Measurements from ENCODE around the gene STARD5.

The STARD5 gene

GRCh38 chr15:81323944-81324881, at the start of gene STARD5:
Gene STARD5 (minus strand): TSS chr15:81324141. CDS start chr15:81324099, 42 bp downstream.
- Histone ChIP-seq H2AFZ (ENCODE audit: low read depth, low read length) (peak within 1 kb of the TSS; percentile 95), H3K36me3 (ENCODE audit: insufficient read depth, low read length) (peaks cover 11% of the 10 kb centered on the region; the same call in 1 of the 2 replicates), H3K9ac (ENCODE audit: low read depth, low read length) (peak within 1 kb of the TSS; percentile 72), H3K27ac (ENCODE audit: low read length) (peak within 1 kb of the TSS; percentile 65), H3K4me2 (ENCODE audit: insufficient read depth, low read length) (peak within 1 kb of the TSS; percentile 83), H3K27me3 (ENCODE audit: insufficient read depth, low read length, poor library complexity) (no peaks in the 10 kb centered on the region), H3K4me1 (ENCODE audit: insufficient read depth, low read length) (peaks cover 30% of the 10 kb centered on the region), H3K4me3 (ENCODE audit: low read depth in 1 of 2, low read length in 2 of 2) (peak within 1 kb of the TSS; percentile 37 to 81), H3K79me2 (ENCODE audit: insufficient read depth, low read length) (no peaks in the 10 kb centered on the region), H3K9me3 (ENCODE audit: insufficient read depth, low read length, severe bottlenecking) (no peaks in the 10 kb centered on the region), H4K20me1 (ENCODE audit: insufficient read depth, low read length) (no peaks in the 10 kb centered on the region)
- TF ChIP-seq CTCF (IDR thresholded peaks at IDR 0.05; ENCODE audit: borderline replicate concordance, extremely low read depth, low read length, poor library complexity, severe bottlenecking), result peak; percentile 3
- TF ChIP-seq EZH2 (IDR thresholded peaks at IDR 0.05; ENCODE audit: borderline replicate concordance, low read depth, low read length, severe bottlenecking), result no peak
- DNase-seq (peak; percentile 96), ATAC-seq (ENCODE audit: insufficient read depth, low read depth) (peak; percentile 100)

GRCh38 chr15:81373176-81373575, 49.2 kb upstream of the STARD5 start:
- no peaks in the 10 kb centered on the region for H3K9me3 ChIP-seq (ENCODE audit: insufficient read depth, low read length, severe bottlenecking)
- H3K4me3 ChIP-seq (ENCODE audit: low read depth in 1 of 2, low read length in 2 of 2), result no peak overlapping the region
- H3K4me1 ChIP-seq (ENCODE audit: insufficient read depth, low read length), result no peaks in the 10 kb centered on the region
- H3K27ac ChIP-seq (ENCODE audit: low read length), result no peak overlapping the region
- ATAC-seq (ENCODE audit: insufficient read depth, low read depth) (no peak), DNase-seq (no peak)
- H3K79me2 ChIP-seq (ENCODE audit: insufficient read depth, low read length), result no peaks in the 10 kb centered on the region
- no peak overlapping the region for H3K4me2 ChIP-seq (ENCODE audit: insufficient read depth, low read length)
- TF ChIP-seq EZH2 (IDR thresholded peaks at IDR 0.05; ENCODE audit: borderline replicate concordance, low read depth, low read length, severe bottlenecking) (no peak), CTCF (IDR thresholded peaks at IDR 0.05; ENCODE audit: borderline replicate concordance, extremely low read depth, low read length, poor library complexity, severe bottlenecking) (no peak)
- no peak overlapping the region for H2AFZ ChIP-seq (ENCODE audit: low read depth, low read length)
- no peak overlapping the region for H3K9ac ChIP-seq (ENCODE audit: low read depth, low read length)
- H3K27me3 ChIP-seq (ENCODE audit: insufficient read depth, low read length, poor library complexity), result no peaks in the 10 kb centered on the region
- H3K36me3 ChIP-seq (ENCODE audit: insufficient read depth, low read length), result no peaks in the 10 kb centered on the region
- no peaks in the 10 kb centered on the region for H4K20me1 ChIP-seq (ENCODE audit: insufficient read depth, low read length)

- Histone ChIP-seq H3K4me2 (ENCODE audit: insufficient read depth, low read length) (no peak overlapping the region), H2AFZ (ENCODE audit: low read depth, low read length) (no peak overlapping the region), H3K27me3 (ENCODE audit: insufficient read depth, low read length, poor library complexity) (no peaks in the 10 kb centered on the region), H4K20me1 (ENCODE audit: insufficient read depth, low read length) (no peaks in the 10 kb centered on the region), H3K36me3 (ENCODE audit: insufficient read depth, low read length) (no peaks in the 10 kb centered on the region), H3K4me1 (ENCODE audit: insufficient read depth, low read length) (no peaks in the 10 kb centered on the region), H3K9me3 (ENCODE audit: insufficient read depth, low read length, severe bottlenecking) (no peaks in the 10 kb centered on the region), H3K79me2 (ENCODE audit: insufficient read depth, low read length) (no peaks in the 10 kb centered on the region), H3K9ac (ENCODE audit: low read depth, low read length) (no peak overlapping the region), H3K4me3 (ENCODE audit: low read depth in 1 of 2, low read length in 2 of 2) (no peak overlapping the region), H3K27ac (ENCODE audit: low read length) (no peak overlapping the region)
- TF ChIP-seq CTCF (IDR thresholded peaks at IDR 0.05; ENCODE audit: borderline replicate concordance, extremely low read depth, low read length, poor library complexity, severe bottlenecking), result no peak
- TF ChIP-seq EZH2 (IDR thresholded peaks at IDR 0.05; ENCODE audit: borderline replicate concordance, low read depth, low read length, severe bottlenecking), result no peak
- ATAC-seq (ENCODE audit: insufficient read depth, low read depth) (no peak), DNase-seq (no peak)
Measured at GRCh38 chr15:81372575-81372974, 48.6 kb upstream of the STARD5 start.

Measured in DND-41 (cell line).